SK-N-SH treated with all-trans-retinoic acid at 6 μM for 48 hours (cell line): ENCODE measurements around the gene NRSN2.

Source experiments
- ATAC-seq: fragments of 200-7000 bp; cut with Tn5 transposase; 3 replicates; pipeline ENCODE4 v1.9.1; 2020; ENCODE audit warnings: mild to moderate bottlenecking, moderate library complexity
- BACH2 ChIP-seq: fragments of 250-450 bp; sonication (Bioruptor Pico); IDR thresholded peaks from 2 replicates; pipeline ENCODE4 v1.9.0; 2021; ENCODE audit warnings: mild to moderate bottlenecking, borderline replicate concordance
- CSDC2 ChIP-seq: fragments of 250-450 bp; sonication (Bioruptor Pico); IDR thresholded peaks from 2 replicates; pipeline ENCODE4 v1.5.0; 2020; ENCODE audit warnings: mild to moderate bottlenecking, moderate library complexity
- ESRRG ChIP-seq: fragments of 250-450 bp; sonication (Bioruptor Pico); IDR thresholded peaks from 2 replicates; pipeline ENCODE4 v1.6.1; 2021; ENCODE audit warnings: mild to moderate bottlenecking
- GLIS3 ChIP-seq: fragments of 250-450 bp; sonication (Bioruptor Pico); IDR thresholded peaks from 2 replicates; pipeline ENCODE4 v1.5.0; 2020; ENCODE audit warnings: mild to moderate bottlenecking, moderate library complexity
- ISL1 ChIP-seq: fragments of 250-450 bp; sonication (Bioruptor Pico); IDR thresholded peaks from 2 replicates; pipeline ENCODE4 v2.1.2; 2022; ENCODE audit warnings: mild to moderate bottlenecking, moderate library complexity
- OSR1 ChIP-seq: fragments of 250-450 bp; sonication (Bioruptor Pico); IDR thresholded peaks from 2 replicates; pipeline ENCODE4 v1.8.0; 2022; ENCODE audit warnings: moderate library complexity, mild to moderate bottlenecking, inconsistent platforms
- PPARA ChIP-seq: fragments of 250-450 bp; sonication (Bioruptor Pico); IDR thresholded peaks from 2 replicates; pipeline ENCODE4 v1.5.0; 2020; ENCODE audit warnings: mild to moderate bottlenecking, borderline replicate concordance
- RARB ChIP-seq: fragments of 250-450 bp; sonication (Bioruptor Pico); IDR thresholded peaks from 2 replicates; pipeline ENCODE4 v1.8.0; 2021; ENCODE audit warnings: mild to moderate bottlenecking, moderate library complexity
- SNAI2 ChIP-seq: fragments of 250-450 bp; sonication (Bioruptor Pico); IDR thresholded peaks from 2 replicates; pipeline ENCODE4 v1.5.0; 2020; ENCODE audit warnings: mild to moderate bottlenecking, moderate library complexity
- TCF4 ChIP-seq: fragments of 250-450 bp; sonication (Bioruptor Pico); IDR thresholded peaks from 2 replicates; pipeline ENCODE4 v1.8.0; 2021; ENCODE audit warnings: mild to moderate bottlenecking, moderate library complexity, borderline replicate concordance
- TOX ChIP-seq: fragments of 250-450 bp; sonication (Bioruptor Pico); IDR thresholded peaks from 2 replicates; pipeline ENCODE4 v1.8.0; 2021; ENCODE audit warnings: mild to moderate bottlenecking, moderate library complexity, borderline replicate concordance
- ZFP3 ChIP-seq: fragments of 250-450 bp; sonication (Bioruptor Pico); IDR thresholded peaks from 2 replicates; pipeline ENCODE4 v1.5.0; 2020; ENCODE audit warnings: mild to moderate bottlenecking, moderate library complexity
- ZFP30 ChIP-seq: fragments of 450-650 bp; formaldehyde crosslinking; IDR thresholded peaks from 2 replicates; pipeline ENCODE4 v1.5.0; 2022; ENCODE audit warnings: mild to moderate bottlenecking, moderate library complexity
- ZNF565 ChIP-seq: fragments of 450-650 bp; formaldehyde crosslinking; conservative IDR thresholded peaks from 2 replicates; pipeline ENCODE4 v1.5.0; 2020; ENCODE audit warnings: low read depth, mild to moderate bottlenecking, moderate library complexity
- ZNF70 ChIP-seq: fragments of 450-650 bp; formaldehyde crosslinking; IDR thresholded peaks from 2 replicates; pipeline ENCODE4 v1.5.0; 2020; ENCODE audit warnings: mild to moderate bottlenecking, moderate library complexity
- ZNF8 ChIP-seq: fragments of 450-650 bp; formaldehyde crosslinking; IDR thresholded peaks from 2 replicates; pipeline ENCODE4 v1.5.0; 2020; ENCODE audit warnings: mild to moderate bottlenecking, moderate library complexity
- TF ChIP-seq, protein P1 (sequence below): fragments of 250-450 bp; sonication (Bioruptor Pico); IDR thresholded peaks from 2 replicates; pipeline ENCODE4 v1.5.1; 2021; ENCODE audit warnings: mild to moderate bottlenecking, moderate library complexity
- TF ChIP-seq, protein P2 (sequence below): fragments of 250-450 bp; sonication (Bioruptor Pico); IDR thresholded peaks from 2 replicates; pipeline ENCODE4 v1.8.0; 2020; ENCODE audit warnings: mild to moderate bottlenecking, moderate library complexity, borderline replicate concordance
- TF ChIP-seq, protein P3 (sequence below): fragments of 250-450 bp; sonication (Bioruptor Pico); IDR thresholded peaks from 2 replicates; pipeline ENCODE4 v1.5.0; 2020; ENCODE audit warnings: mild to moderate bottlenecking, moderate library complexity
- TF ChIP-seq, protein P4 (sequence below): fragments of 250-450 bp; sonication (Bioruptor Pico); IDR thresholded peaks from 2 replicates; pipeline ENCODE4 v1.8.0; 2021; ENCODE audit warnings: low read depth, mild to moderate bottlenecking, moderate library complexity, borderline replicate concordance
- TF ChIP-seq, protein P5 (sequence below): fragments of 250-450 bp; sonication (Bioruptor Pico); IDR thresholded peaks from 2 replicates; pipeline ENCODE4 v1.5.1; 2020; ENCODE audit warnings: low read depth, mild to moderate bottlenecking, moderate library complexity

NRSN2 gene

DNA sequence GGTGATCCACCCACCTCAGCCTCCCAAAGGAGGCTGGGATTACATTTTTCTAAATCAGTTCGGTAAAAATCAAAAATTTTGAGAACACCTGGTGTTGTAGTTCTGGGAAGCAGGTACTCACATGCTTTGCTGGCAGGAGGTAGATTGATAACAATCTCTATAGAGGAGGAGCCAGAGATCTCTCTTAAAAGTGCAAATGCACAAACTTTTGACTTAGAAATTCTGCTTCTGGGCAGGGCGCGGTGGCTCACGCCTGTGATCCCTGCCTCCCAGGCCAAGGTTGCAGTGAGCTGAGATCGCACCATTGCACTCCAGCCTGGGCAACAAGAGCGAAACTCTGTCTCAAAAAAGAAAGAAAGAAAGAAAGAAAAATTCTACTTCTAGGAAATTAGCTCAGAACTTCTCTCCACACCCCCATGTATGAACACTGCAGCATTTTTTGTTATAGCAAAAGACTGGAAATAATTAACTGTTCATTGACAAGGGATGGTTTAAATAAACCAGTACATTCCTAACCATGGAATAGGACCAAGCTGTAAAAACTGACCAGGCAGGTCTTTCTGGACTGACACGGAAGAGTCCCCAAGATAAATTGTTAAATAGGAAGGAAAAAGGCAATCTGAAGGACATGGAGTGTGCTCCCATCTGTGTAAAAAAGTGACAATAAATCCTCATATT, 19.3 kb downstream of the NRSN2 start:
- ATAC-seq: no peak
- TF ChIP-seq RARB (CRISPR knock-in tag): no peak
- no peak for TF ChIP-seq SNAI2
- TF ChIP-seq, protein P1, sequence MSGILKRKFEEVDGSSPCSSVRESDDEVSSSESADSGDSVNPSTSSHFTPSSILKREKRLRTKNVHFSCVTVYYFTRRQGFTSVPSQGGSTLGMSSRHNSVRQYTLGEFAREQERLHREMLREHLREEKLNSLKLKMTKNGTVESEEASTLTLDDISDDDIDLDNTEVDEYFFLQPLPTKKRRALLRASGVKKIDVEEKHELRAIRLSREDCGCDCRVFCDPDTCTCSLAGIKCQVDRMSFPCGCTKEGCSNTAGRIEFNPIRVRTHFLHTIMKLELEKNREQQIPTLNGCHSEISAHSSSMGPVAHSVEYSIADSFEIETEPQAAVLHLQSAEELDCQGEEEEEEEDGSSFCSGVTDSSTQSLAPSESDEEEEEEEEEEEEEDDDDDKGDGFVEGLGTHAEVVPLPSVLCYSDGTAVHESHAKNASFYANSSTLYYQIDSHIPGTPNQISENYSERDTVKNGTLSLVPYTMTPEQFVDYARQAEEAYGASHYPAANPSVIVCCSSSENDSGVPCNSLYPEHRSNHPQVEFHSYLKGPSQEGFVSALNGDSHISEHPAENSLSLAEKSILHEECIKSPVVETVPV (CRISPR knock-in tag): no peak
- TF ChIP-seq ISL1 (CRISPR knock-in tag): no peak

DNA sequence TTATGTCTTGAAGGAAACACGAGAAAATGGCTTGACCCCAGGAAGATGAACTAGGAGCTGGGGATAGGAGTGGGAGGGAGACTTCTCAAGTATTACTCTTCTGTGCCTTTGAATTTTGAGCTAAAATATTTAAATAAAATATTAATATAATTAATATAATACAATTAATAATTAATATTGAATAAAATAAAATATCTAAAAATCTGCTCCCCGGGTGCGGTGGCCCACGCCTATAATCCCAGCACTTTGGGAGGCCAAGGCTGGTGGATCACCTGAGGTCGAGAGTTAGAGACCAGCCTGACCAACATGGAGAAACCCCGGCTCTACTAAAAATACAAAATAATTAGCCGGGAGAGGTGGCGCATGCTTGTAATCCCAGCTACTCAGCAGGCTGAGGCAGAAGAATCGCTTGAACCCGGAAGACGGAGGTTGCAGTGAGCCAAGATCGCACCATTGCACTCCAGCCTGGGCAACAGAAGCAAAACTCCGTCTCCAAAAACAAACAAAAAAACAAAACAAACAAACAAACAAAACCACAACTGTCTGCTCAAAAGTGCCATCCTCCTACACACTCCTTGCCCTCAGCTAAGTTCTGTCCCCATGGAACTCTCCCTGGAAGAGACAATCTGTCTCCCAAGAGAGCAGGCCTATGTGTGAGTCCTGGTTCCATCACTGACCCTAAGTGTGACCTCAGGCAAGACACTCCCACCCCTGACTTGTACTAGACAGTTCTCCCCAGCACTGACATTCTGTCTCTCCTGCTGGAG, 20.0 kb downstream of the NRSN2 start:
- no peak for ATAC-seq
- TF ChIP-seq BACH2: no peak
- TF ChIP-seq, protein P2, sequence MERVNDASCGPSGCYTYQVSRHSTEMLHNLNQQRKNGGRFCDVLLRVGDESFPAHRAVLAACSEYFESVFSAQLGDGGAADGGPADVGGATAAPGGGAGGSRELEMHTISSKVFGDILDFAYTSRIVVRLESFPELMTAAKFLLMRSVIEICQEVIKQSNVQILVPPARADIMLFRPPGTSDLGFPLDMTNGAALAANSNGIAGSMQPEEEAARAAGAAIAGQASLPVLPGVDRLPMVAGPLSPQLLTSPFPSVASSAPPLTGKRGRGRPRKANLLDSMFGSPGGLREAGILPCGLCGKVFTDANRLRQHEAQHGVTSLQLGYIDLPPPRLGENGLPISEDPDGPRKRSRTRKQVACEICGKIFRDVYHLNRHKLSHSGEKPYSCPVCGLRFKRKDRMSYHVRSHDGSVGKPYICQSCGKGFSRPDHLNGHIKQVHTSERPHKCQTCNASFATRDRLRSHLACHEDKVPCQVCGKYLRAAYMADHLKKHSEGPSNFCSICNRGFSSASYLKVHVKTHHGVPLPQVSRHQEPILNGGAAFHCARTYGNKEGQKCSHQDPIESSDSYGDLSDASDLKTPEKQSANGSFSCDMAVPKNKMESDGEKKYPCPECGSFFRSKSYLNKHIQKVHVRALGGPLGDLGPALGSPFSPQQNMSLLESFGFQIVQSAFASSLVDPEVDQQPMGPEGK (CRISPR knock-in tag): no peak
- TF ChIP-seq OSR1 (CRISPR knock-in tag): no peak
- TF ChIP-seq SNAI2: no peak
- TF ChIP-seq, protein P1 (CRISPR knock-in tag): no peak
- TF ChIP-seq, protein P3, sequence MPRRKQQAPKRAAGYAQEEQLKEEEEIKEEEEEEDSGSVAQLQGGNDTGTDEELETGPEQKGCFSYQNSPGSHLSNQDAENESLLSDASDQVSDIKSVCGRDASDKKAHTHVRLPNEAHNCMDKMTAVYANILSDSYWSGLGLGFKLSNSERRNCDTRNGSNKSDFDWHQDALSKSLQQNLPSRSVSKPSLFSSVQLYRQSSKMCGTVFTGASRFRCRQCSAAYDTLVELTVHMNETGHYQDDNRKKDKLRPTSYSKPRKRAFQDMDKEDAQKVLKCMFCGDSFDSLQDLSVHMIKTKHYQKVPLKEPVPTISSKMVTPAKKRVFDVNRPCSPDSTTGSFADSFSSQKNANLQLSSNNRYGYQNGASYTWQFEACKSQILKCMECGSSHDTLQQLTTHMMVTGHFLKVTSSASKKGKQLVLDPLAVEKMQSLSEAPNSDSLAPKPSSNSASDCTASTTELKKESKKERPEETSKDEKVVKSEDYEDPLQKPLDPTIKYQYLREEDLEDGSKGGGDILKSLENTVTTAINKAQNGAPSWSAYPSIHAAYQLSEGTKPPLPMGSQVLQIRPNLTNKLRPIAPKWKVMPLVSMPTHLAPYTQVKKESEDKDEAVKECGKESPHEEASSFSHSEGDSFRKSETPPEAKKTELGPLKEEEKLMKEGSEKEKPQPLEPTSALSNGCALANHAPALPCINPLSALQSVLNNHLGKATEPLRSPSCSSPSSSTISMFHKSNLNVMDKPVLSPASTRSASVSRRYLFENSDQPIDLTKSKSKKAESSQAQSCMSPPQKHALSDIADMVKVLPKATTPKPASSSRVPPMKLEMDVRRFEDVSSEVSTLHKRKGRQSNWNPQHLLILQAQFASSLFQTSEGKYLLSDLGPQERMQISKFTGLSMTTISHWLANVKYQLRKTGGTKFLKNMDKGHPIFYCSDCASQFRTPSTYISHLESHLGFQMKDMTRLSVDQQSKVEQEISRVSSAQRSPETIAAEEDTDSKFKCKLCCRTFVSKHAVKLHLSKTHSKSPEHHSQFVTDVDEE (CRISPR knock-in tag): no peak
- no peak for TF ChIP-seq ZNF565 (CRISPR knock-in tag)
- no peak for TF ChIP-seq CSDC2
- no peak for TF ChIP-seq ZFP3 (CRISPR knock-in tag)
- TF ChIP-seq, protein P4, sequence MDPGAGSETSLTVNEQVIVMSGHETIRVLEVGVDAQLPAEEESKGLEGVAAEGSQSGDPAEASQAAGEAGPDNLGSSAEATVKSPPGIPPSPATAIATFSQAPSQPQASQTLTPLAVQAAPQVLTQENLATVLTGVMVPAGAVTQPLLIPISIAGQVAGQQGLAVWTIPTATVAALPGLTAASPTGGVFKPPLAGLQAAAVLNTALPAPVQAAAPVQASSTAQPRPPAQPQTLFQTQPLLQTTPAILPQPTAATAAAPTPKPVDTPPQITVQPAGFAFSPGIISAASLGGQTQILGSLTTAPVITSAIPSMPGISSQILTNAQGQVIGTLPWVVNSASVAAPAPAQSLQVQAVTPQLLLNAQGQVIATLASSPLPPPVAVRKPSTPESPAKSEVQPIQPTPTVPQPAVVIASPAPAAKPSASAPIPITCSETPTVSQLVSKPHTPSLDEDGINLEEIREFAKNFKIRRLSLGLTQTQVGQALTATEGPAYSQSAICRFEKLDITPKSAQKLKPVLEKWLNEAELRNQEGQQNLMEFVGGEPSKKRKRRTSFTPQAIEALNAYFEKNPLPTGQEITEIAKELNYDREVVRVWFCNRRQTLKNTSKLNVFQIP: no peak
- TF ChIP-seq ESRRG (CRISPR knock-in tag): no peak
- TF ChIP-seq PPARA: no peak
- no peak for TF ChIP-seq ISL1 (CRISPR knock-in tag)
- TF ChIP-seq TOX (CRISPR knock-in tag): no peak
- no peak for TF ChIP-seq ZFP30 (CRISPR knock-in tag)
- TF ChIP-seq RARB (CRISPR knock-in tag): no peak
- TF ChIP-seq ZNF70: no peak
- no peak for TF ChIP-seq GLIS3 (CRISPR knock-in tag)
- no peak for TF ChIP-seq TCF4 (CRISPR knock-in tag)
- no peak for TF ChIP-seq ZNF8 (CRISPR knock-in tag)

DNA sequence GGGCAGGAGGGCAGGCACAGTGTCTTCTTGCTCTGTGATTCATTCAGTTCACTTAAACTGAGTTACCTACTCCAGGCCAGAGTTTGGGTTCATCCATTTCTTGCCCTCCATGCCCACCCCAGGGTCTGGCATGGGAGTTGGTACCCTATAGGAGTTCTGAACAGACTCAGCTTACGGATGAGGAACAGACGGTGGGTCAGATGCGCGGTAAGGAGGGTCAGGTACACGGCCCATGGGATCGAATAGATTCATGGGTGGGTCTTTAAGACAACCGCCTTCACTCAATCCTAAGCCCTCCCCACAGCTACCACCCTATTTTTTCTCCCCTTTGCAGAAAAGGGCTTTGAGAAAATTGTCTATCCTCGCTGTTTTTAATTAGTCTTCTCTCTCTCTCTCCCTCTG, 20.6 kb downstream of the NRSN2 start:
- no peak for ATAC-seq
- TF ChIP-seq ZNF565 (CRISPR knock-in tag) (no peak), GLIS3 (CRISPR knock-in tag) (no peak), TOX (CRISPR knock-in tag) (no peak), SNAI2 (no peak), ISL1 (CRISPR knock-in tag) (no peak), ZFP30 (CRISPR knock-in tag) (no peak)
- TF ChIP-seq, protein P5, sequence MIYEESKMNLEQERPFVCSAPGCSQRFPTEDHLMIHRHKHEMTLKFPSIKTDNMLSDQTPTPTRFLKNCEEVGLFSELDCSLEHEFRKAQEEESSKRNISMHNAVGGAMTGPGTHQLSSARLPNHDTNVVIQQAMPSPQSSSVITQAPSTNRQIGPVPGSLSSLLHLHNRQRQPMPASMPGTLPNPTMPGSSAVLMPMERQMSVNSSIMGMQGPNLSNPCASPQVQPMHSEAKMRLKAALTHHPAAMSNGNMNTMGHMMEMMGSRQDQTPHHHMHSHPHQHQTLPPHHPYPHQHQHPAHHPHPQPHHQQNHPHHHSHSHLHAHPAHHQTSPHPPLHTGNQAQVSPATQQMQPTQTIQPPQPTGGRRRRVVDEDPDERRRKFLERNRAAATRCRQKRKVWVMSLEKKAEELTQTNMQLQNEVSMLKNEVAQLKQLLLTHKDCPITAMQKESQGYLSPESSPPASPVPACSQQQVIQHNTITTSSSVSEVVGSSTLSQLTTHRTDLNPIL: no peak
- TF ChIP-seq, protein P2 (CRISPR knock-in tag): no peak
- TF ChIP-seq, protein P3 (CRISPR knock-in tag): no peak
